ENCODE results near the gene IGSF11.

GRCh38 chr3:118978393-118978758, 56.3 kb downstream of the IGSF11 start:
- TF ChIP-seq, protein P1, sequence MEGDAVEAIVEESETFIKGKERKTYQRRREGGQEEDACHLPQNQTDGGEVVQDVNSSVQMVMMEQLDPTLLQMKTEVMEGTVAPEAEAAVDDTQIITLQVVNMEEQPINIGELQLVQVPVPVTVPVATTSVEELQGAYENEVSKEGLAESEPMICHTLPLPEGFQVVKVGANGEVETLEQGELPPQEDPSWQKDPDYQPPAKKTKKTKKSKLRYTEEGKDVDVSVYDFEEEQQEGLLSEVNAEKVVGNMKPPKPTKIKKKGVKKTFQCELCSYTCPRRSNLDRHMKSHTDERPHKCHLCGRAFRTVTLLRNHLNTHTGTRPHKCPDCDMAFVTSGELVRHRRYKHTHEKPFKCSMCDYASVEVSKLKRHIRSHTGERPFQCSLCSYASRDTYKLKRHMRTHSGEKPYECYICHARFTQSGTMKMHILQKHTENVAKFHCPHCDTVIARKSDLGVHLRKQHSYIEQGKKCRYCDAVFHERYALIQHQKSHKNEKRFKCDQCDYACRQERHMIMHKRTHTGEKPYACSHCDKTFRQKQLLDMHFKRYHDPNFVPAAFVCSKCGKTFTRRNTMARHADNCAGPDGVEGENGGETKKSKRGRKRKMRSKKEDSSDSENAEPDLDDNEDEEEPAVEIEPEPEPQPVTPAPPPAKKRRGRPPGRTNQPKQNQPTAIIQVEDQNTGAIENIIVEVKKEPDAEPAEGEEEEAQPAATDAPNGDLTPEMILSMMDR (IDR thresholded peaks at IDR 0.05): no peak
- TF ChIP-seq POLR2A (IDR thresholded peaks at IDR 0.05): no peak
